K562 (cell line): ENCODE data around the gene BTD. TPM values are rescaled to one million over a fixed set of nuclear protein-coding genes. Genes with fewer than 3 reads are reported as not detected.
"Not testable (repeated sequence)": the region's sequence is repeated elsewhere in the genome, so short reads cannot be mapped to it uniquely, and the experiment has no call there.

Experiments used
- ATAC-seq: fragments of 200-7000 bp; cut with Tn5 transposase; 3 replicates; pipeline ENCODE4 v1.9.1; 2020; ENCODE audit warnings: moderate library complexity
- BruUV-seq: library from RNA; stranded (reverse); fragments of 400-500 nt; replicated peaks from 2 replicates; lab custom pipeline; 2021; lab: Mats Ljungman, UMichigan
- CTCF ChIA-PET: fragments of 300-600 bp; formaldehyde crosslinking; extraction: SDS; loops from one replicate; lab custom pipeline; 2021; ENCODE audit warnings: low intra/inter-chr PET ratio; lab: Yijun Ruan, JAX
- POLR2A ChIA-PET: fragments of 300-600, 350-650 bp; sonication (Branson Sonifier 250); formaldehyde crosslinking; extraction: SDS; loops from one replicate; lab custom pipeline; 2021; ENCODE audit warnings: antibody characterized with exemption, inconsistent platforms; lab: Yijun Ruan, JAX
- DNase-seq, 4 experiments: peaks; one replicate each; pipeline versions ENCODE4 v3.0.0 to v3.0.0-alpha.2; 2011 to 2018; ENCODE audit warnings: low spot score in 3 of 4, mixed read lengths in 3 of 4; ENCODE audit errors: extremely low read depth in 1 of 4
- FAIRE-seq: peaks from 2 replicates; lab custom pipeline; 2011; peaks lifted over from hg19 to GRCh38; lab: Jason Lieb, UNC
- H2AFZ ChIP-seq: 2 replicates; pipeline ENCODE4 v1.6.0; 2011; ENCODE audit warnings: low read depth, low read length, control low read depth, inconsistent platforms
- H3K27ac ChIP-seq: fragments of 200-600 bp; 3 replicates; pipeline ENCODE4 v1.8.0; 2011; ENCODE audit warnings: low read depth, mild to moderate bottlenecking, control low read depth, inconsistent platforms, low read length, moderate library complexity, mixed read lengths; ENCODE audit errors: extremely low read depth
- H3K27me3 ChIP-seq, 2 experiments: fragments of 300-600 bp in 1 of 2; 2 replicates in 1 of 2; 3 replicates in 1 of 2; pipeline versions ENCODE4 v1.6.0 to v1.8.0; 2011; ENCODE audit warnings: inconsistent platforms in 2 of 2, low read length in 2 of 2, mild to moderate bottlenecking in 1 of 2, mixed read lengths in 1 of 2, moderate library complexity in 1 of 2; ENCODE audit not compliant: control insufficient read depth in 2 of 2, insufficient read depth in 2 of 2
- H3K36me3 ChIP-seq: fragments of 300-600 bp; 3 replicates; pipeline ENCODE4 v1.8.0; 2011; ENCODE audit warnings: mild to moderate bottlenecking, low read length, inconsistent platforms; ENCODE audit not compliant: control insufficient read depth, insufficient read depth
- H3K4me1 ChIP-seq, 2 experiments: fragments of 200-600 bp in 1 of 2; replicated peaks in 1 of 2; 2 replicates in 1 of 2; 3 replicates in 1 of 2; pipeline versions ENCODE4 v1.5.1 to v1.8.0; 2011; ENCODE audit warnings: inconsistent platforms in 2 of 2, low read length in 2 of 2, mild to moderate bottlenecking in 1 of 2, mixed read lengths in 1 of 2, moderate library complexity in 1 of 2; ENCODE audit not compliant: control insufficient read depth in 2 of 2, insufficient read depth in 2 of 2
- H3K4me2 ChIP-seq: 2 replicates; pipeline ENCODE4 v1.6.1; 2011; ENCODE audit warnings: low read length, control low read depth, inconsistent platforms, mixed read lengths; ENCODE audit not compliant: insufficient read depth
- H3K4me3 ChIP-seq: fragments of 200-600 bp; sonication (generic), shearing (Covaris generic); 2 replicates; pipeline ENCODE4 v1.5.1; 2016; ENCODE audit warnings: control low read depth, inconsistent platforms
- H3K79me2 ChIP-seq: fragments of 200-600 bp; 3 replicates; pipeline ENCODE4 v1.8.0; 2011; ENCODE audit warnings: low read length, inconsistent platforms; ENCODE audit not compliant: control insufficient read depth, insufficient read depth
- H3K9ac ChIP-seq, 2 experiments: 2 replicates each; pipeline versions ENCODE4 v1.6.0 to v1.6.1; 2011; ENCODE audit warnings: low read depth in 2 of 2, low read length in 2 of 2, control low read depth in 1 of 2, inconsistent platforms in 1 of 2, mild to moderate bottlenecking in 1 of 2, mixed read lengths in 1 of 2; ENCODE audit not compliant: insufficient read depth in 1 of 2
- H3K9me1 ChIP-seq: one replicate; pipeline ENCODE4 v1.6.0; 2011; ENCODE audit warnings: inconsistent platforms, mild to moderate bottlenecking, low read length, moderate library complexity; ENCODE audit not compliant: control insufficient read depth, insufficient read depth
- H3K9me3 ChIP-seq: replicated peaks from 2 replicates; pipeline ENCODE4 v1.5.1; 2011; ENCODE audit warnings: low read depth, low read length, inconsistent platforms; ENCODE audit not compliant: control insufficient read depth, insufficient read depth
- H4K20me1 ChIP-seq: replicated peaks from 2 replicates; pipeline ENCODE4 v1.6.1; 2011; ENCODE audit warnings: low read length, inconsistent platforms, mixed read lengths; ENCODE audit not compliant: control insufficient read depth, insufficient read depth
- CBX3 ChIP-seq, 2 experiments: IDR thresholded peaks; 1 replicate in 1 of 2; 2 replicates in 1 of 2; pipeline ENCODE4 v1.6.1; 2012; ENCODE audit warnings: inconsistent platforms in 2 of 2, low read length in 2 of 2, borderline replicate concordance in 1 of 2, control low read depth in 1 of 2
- CBX5 ChIP-seq: IDR thresholded peaks from 2 replicates; pipeline ENCODE4 v1.6.1; 2014; ENCODE audit warnings: low read depth, borderline replicate concordance
- NR2C2 ChIP-seq, 2 experiments: fragments of 200-800 bp in 1 of 2; sonication (Bioruptor generic) in 1 of 2; sonication (generic) in 1 of 2; formaldehyde crosslinking in 1 of 2; IDR thresholded peaks; 2 replicates each; pipeline versions ENCODE4 v1.6.1 to v1.8.0; 2016 to 2022; ENCODE audit warnings: mild to moderate bottlenecking in 1 of 2, missing compliant biosample characterization in 1 of 2, missing genetic modification characterization in 1 of 2, missing genetic modification reagents in 1 of 2
- SOX6 ChIP-seq: fragments of 450-650 bp; IDR thresholded peaks from 2 replicates; pipeline ENCODE4 v1.6.1; 2014; ENCODE audit warnings: mild to moderate bottlenecking
- TRIM24 ChIP-seq, 2 experiments: fragments of 450-650 bp; IDR thresholded peaks; 2 replicates each; pipeline ENCODE4 v1.6.1; 2016
- TRIM28 ChIP-seq: fragments of 450-650 bp; IDR thresholded peaks from 2 replicates; pipeline ENCODE4 v1.6.1; 2017
- ZNF445 ChIP-seq: fragments of 250-450 bp; sonication (Bioruptor Pico); IDR thresholded peaks from 2 replicates; pipeline ENCODE4 v1.4.0; 2020; ENCODE audit warnings: low read depth, mild to moderate bottlenecking, moderate library complexity
- WGBS: fragments of 100-300 bp; shearing (Covaris generic); methylation state at CpG from one replicate; pipeline ENCODE4 v1.1.6; 2016; ENCODE audit warnings: low coverage, mixed read lengths; ENCODE audit not compliant: insufficient coverage; ENCODE audit errors: missing lambda C conversion rate; 5-methylcytosine and 5-hydroxymethylcytosine counted together
- in situ Hi-C: fragments of 300-500 bp; cut with MboI; formaldehyde crosslinking; loops from 4 replicates; pipeline ENCODE4 v1.15.0; 2018; ENCODE audit warnings: inconsistent platforms, mixed read lengths
- intact Hi-C: fragments of 100-400 bp; cut with micrococcal nuclease; formaldehyde crosslinking; loops from 2 replicates; pipeline ENCODE4 v1.14.2; 2022
- polyA plus RNA-seq, 8 experiments: library from polyadenylated mRNA; depleted of rRNA in 4 of 8; stranded (reverse) in 5 of 8; unstranded in 3 of 8; fragments of >200 nt; fragmentation: Nextera tagmentation in 2 of 8; fragmentation: Illumina TruSeq in 1 of 8; extraction: Ambion mirVana in 2 of 8; extraction: Trizol in 1 of 8; gene quantifications; 2 replicates each; pipeline versions ENCODE4 v1.2.1 to v1.2.3, GENCODE V29; 2011 to 2014; ENCODE audit warnings: inconsistent platforms in 1 of 8, missing spikeins in 1 of 8
- total RNA-seq, 7 experiments: library from RNA; depleted of rRNA in 6 of 7; stranded (reverse); fragments of >200 nt in 6 of 7; fragmentation: Illumina TruSeq in 2 of 7; extraction: Trizol in 2 of 7; gene quantifications; 2 replicates each; pipeline versions ENCODE4 v1.2.1 to v1.2.3, GENCODE V29; 2011 to 2021; ENCODE audit warnings: low replicate concordance in 1 of 7
- TF ChIP-seq, protein P1 (sequence below): fragments of 450-650 bp; IDR thresholded peaks from 2 replicates; pipeline ENCODE4 v1.6.1; 2018; ENCODE audit warnings: mild to moderate bottlenecking, low read depth; ENCODE audit not compliant: partially characterized antibody

BTD gene
- total and polyA plus RNA-seq, 9 of the 15 experiments (the other 6 are each of a cell fraction or from before 2014, with no cell fraction given): 6.6 to 26.2 (median 10.6) TPM

DNA sequence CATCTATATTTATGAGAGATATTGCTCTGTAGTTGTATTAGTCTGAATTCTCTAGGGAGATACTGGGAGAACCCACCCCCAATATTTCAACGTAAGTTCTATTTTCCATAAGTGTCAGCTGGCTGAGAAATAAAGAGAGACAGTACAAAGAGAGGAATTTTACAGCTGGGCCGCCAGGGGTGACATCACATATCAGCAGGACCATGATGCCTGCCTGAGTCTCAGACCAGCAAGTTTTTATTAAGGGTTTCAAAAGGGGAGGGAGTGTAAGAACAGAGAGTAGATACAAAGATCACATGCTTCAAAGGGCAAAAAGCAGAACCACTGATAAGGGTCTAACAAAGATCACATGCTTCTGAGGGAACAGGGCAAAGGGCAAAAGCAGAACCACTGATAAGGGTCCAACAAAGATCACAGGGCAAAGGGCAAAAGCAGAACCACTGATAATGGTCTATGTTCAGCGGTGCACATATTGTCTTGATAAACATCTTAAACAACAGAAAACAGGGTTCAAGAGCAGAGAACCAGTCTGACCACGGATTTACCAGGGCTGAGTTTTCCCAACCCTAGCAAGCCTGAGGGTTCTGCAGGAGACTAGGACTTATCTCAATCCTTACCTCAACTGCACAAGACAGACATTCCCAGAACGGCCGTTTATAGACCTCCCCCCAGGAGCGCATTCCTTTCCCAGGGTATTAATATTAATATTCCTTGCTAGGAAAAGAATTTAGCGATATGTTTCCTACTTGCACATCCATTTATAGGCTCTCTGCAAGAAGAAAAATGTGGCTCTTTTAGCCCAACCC lies 18.3 kb downstream of the BTD start:
- H3K9ac ChIP-seq; H3K27me3 ChIP-seq; POLR2A ChIA-PET; H3K9me1 ChIP-seq; H3K9me3 ChIP-seq; BruUV-seq; H3K79me2 ChIP-seq; H3K4me1 ChIP-seq; DNase-seq; H3K4me2 ChIP-seq; CTCF ChIA-PET; H4K20me1 ChIP-seq; H3K27ac ChIP-seq; H3K4me3 ChIP-seq; ATAC-seq; FAIRE-seq; H3K36me3 ChIP-seq; intact Hi-C loops; H2AFZ ChIP-seq; TF ChIP-seq NR2C2 (CRISPR knock-in tag; IDR thresholded peaks at IDR 0.05): not testable (repeated sequence)
- 33% methylated on average over 8 of the region's 8 CpGs for WGBS
- in situ Hi-C loops: loop anchor here (10.0 kb wide), 1 partner anchor 625 kb away; no protein-coding TSS in a partner anchor
- peak in 1 of 2 experiments; percentile 55; a peak in 2 of 4 replicates for TF ChIP-seq TRIM24 (IDR thresholded peaks at IDR 0.05)
- 0 out of 2 replicates have a peak, but pooled peaks have one; percentile 63 for TF ChIP-seq CBX5
- peak; percentile 86 for TF ChIP-seq TRIM28
- TF ChIP-seq, protein P1, sequence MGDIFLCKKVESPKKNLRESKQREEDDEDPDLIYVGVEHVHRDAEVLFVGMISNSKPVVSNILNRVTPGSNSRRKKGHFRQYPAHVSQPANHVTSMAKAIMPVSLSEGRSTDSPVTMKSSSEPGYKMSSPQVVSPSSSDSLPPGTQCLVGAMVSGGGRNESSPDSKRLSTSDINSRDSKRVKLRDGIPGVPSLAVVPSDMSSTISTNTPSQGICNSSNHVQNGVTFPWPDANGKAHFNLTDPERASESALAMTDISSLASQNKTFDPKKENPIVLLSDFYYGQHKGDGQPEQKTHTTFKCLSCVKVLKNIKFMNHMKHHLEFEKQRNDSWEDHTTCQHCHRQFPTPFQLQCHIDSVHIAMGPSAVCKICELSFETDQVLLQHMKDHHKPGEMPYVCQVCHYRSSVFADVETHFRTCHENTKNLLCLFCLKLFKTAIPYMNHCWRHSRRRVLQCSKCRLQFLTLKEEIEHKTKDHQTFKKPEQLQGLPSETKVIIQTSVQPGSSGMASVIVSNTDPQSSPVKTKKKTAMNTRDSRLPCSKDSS: peak; percentile 85
- TF ChIP-seq CBX3 (IDR thresholded peaks at IDR 0.05; ENCODE audit: borderline replicate concordance in 1 of 2, low read length in 2 of 2): peak in 1 of 2 experiments; percentile 82; a peak in 1 of 3 replicates
- TF ChIP-seq SOX6: peak; percentile 27; the same call in 1 of the 2 replicates
- peak; percentile 59; the same call in 1 of the 2 replicates for TF ChIP-seq NR2C2 (tag; IDR thresholded peaks at IDR 0.05)
- peak; percentile 76; the same call in 1 of the 2 replicates for TF ChIP-seq ZNF445 (CRISPR knock-in tag)
